Loucy (cell line): ENCODE results near the gene COLGALT1.

Experiments used
- CTCF ChIP-seq: fragments of 200-600 bp; sonication (generic); conservative IDR thresholded peaks from 2 replicates; pipeline ENCODE4 v1.5.1; 2014; ENCODE audit warnings: mild to moderate bottlenecking, antibody characterized with exemption, low read length
- EZH2phosphoT487 ChIP-seq: fragments of 200-600 bp; IDR thresholded peaks from 2 replicates; pipeline ENCODE4 v1.6.1; 2018; ENCODE audit warnings: antibody characterized with exemption, mild to moderate bottlenecking, moderate library complexity, borderline replicate concordance

- TF ChIP-seq EZH2phosphoT487 (no peak), CTCF (0 out of 2 replicates have a peak, but pooled peaks have one; percentile 8)
These were observed 42.9 kb upstream of the COLGALT1 start for GRCh38 chr19:17512574-17512939.
